Sigmoid colon (tissue), 7 donors: ENCODE data around the gene TSEN54. TPM values are rescaled to one million over a fixed set of nuclear protein-coding genes. Genes with fewer than 3 reads are reported as not detected.

Experiments used
- DNase-seq: peaks from one replicate; pipeline ENCODE4 v3.0.0-alpha.2; 2019
- H3K27ac ChIP-seq, 4 donors: fragments of 200-600 bp; sonication (generic); one replicate each; pipeline ENCODE4 v1.5.1; 2016 to 2019; ENCODE audit warnings: mild to moderate bottlenecking in 1 of 4
- H3K27me3 ChIP-seq, 3 donors: fragments of 200-600 bp; sonication (generic); one replicate each; pipeline ENCODE4 v1.5.1; 2019; ENCODE audit warnings: mild to moderate bottlenecking in 1 of 3
- H3K36me3 ChIP-seq, 4 donors: fragments of 200-600 bp; sonication (generic); one replicate each; pipeline ENCODE4 v1.5.1; 2016 to 2019
- H3K4me1 ChIP-seq, 4 donors: fragments of 200-600 bp; sonication (generic); one replicate each; pipeline ENCODE4 v1.5.1; 2017 to 2019
- H3K4me3 ChIP-seq, 4 donors: fragments of 200-600 bp; sonication (generic); one replicate each; pipeline ENCODE4 v1.5.1; 2017 to 2019; ENCODE audit warnings: mild to moderate bottlenecking in 2 of 4, moderate library complexity in 1 of 4
- H3K9me3 ChIP-seq, 4 donors: fragments of 200-600 bp in 3 of 4; sonication (generic) in 3 of 4; one replicate each; pipeline versions ENCODE4 v1.5.1 to v1.6.1; 2013 to 2019
- EP300 ChIP-seq, 4 donors: sonication (generic); formaldehyde crosslinking; IDR thresholded peaks; one replicate each; pipeline ENCODE4 v1.6.1; 2017; ENCODE audit warnings: antibody characterized with exemption in 4 of 4
- POLR2A ChIP-seq, 2 donors: fragments of 450-650 bp; IDR thresholded peaks; one replicate each; pipeline ENCODE4 v1.6.1; 2016; ENCODE audit warnings: antibody characterized with exemption in 2 of 2, mild to moderate bottlenecking in 2 of 2, moderate library complexity in 2 of 2
- POLR2AphosphoS5 ChIP-seq, 4 donors: sonication (generic); formaldehyde crosslinking; IDR thresholded peaks; one replicate each; pipeline ENCODE4 v1.6.1; 2017; ENCODE audit warnings: antibody characterized with exemption in 4 of 4
- WGBS, 2 donors: extraction: QIAGEN DNeasy Blood & Tissue Kit; methylation state at CpG; one replicate each; pipeline ENCODE4 v1.1.7; 2013; 5-methylcytosine and 5-hydroxymethylcytosine counted together
- intact Hi-C: fragments of 100-400 bp; cut with DNase I; formaldehyde crosslinking; loops from one replicate; pipeline ENCODE4 v1.15.1; 2023
- polyA plus RNA-seq, 3 donors: library from polyadenylated mRNA; stranded (reverse); fragments of 200-250 nt; gene quantifications; one replicate each; pipeline ENCODE4 v1.2.3, GENCODE V29; 2013
- total RNA-seq, 4 donors: library from RNA; depleted of rRNA; stranded (reverse); fragments of >200 nt; gene quantifications; one replicate each; pipeline ENCODE4 v1.1.0, GENCODE V29; 2016
- TF ChIP-seq, protein P1 (sequence below), 4 experiments: fragments of 450-650 bp in 3 of 4; fragments of 200-600 bp in 1 of 4; IDR thresholded peaks; one replicate each; pipeline ENCODE4 v1.5.1; 2016 to 2019; ENCODE audit warnings: antibody characterized with exemption in 4 of 4, mild to moderate bottlenecking in 3 of 4, moderate library complexity in 2 of 4
- donor health status: healthy with polysubstance abuse.
- donor health status: Bipolar disorder and iron deficiency.
- donor health status: healthy.

TSEN54 gene
- total and polyA plus RNA-seq, 7 donors, result 11.1 to 43.7 (median 25.3) TPM

DNA sequence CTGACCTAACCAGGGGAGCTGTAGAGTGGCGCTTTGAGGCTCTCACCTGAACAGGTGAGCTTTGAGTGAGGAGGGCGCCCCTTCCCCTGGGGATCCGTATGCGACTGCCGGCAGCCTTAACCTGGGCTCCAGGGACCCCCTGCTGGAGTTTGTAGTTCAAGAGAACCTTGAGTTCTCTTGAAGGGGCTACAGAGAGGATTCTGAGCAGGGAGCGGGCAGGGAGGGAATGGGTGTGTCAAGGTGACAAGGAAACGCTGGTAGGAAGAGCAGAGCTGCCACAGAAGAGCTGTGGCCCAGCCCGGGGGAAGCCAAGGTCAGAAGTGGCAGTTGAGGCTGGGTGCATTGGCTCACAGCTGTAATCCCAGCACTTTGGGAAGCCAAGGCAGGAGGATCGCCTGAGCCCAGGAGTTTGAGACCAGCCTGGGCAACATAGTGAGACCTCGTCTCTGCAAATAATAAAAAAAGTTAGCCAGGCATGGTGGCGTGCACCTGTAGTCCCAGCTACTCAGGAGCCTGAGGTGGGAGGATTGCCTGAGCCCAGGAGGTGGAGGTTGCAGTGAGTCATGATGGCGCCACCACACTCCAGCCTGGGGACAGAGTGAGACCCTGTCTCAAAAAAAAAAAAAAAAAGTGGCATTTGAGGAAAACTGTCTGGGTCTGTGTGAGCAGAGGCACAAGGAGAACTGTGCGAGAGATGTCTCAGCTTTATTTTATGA, 10.4 kb downstream of the TSEN54 start:
- Histone ChIP-seq H3K4me1 (peaks cover 0 to 22% (median 18%) of the 10 kb centered on the region in 4 donors), H3K9me3 (no peaks in the 10 kb centered on the region), H3K4me3 (peak overlapping the region in 3 of 4 donors; percentile 52 to 71 (median 68)), H3K27ac (peak overlapping the region in 1 of 4 donors; percentile 66), H3K27me3 (peaks cover 0 to 10% (median 0%) of the 10 kb centered on the region in 3 donors), H3K36me3 (peaks cover 0 to 4% (median 0%) of the 10 kb centered on the region in 4 donors)
- no peak for TF ChIP-seq EP300 (IDR thresholded peaks at IDR 0.05)
- no peak for TF ChIP-seq POLR2AphosphoS5 (IDR thresholded peaks at IDR 0.05)
- peak in 1 of 2 donors; percentile 50 for TF ChIP-seq POLR2A (IDR thresholded peaks at IDR 0.05)
- TF ChIP-seq, protein P1, sequence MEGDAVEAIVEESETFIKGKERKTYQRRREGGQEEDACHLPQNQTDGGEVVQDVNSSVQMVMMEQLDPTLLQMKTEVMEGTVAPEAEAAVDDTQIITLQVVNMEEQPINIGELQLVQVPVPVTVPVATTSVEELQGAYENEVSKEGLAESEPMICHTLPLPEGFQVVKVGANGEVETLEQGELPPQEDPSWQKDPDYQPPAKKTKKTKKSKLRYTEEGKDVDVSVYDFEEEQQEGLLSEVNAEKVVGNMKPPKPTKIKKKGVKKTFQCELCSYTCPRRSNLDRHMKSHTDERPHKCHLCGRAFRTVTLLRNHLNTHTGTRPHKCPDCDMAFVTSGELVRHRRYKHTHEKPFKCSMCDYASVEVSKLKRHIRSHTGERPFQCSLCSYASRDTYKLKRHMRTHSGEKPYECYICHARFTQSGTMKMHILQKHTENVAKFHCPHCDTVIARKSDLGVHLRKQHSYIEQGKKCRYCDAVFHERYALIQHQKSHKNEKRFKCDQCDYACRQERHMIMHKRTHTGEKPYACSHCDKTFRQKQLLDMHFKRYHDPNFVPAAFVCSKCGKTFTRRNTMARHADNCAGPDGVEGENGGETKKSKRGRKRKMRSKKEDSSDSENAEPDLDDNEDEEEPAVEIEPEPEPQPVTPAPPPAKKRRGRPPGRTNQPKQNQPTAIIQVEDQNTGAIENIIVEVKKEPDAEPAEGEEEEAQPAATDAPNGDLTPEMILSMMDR (IDR thresholded peaks at IDR 0.05), result no peak
- intact Hi-C loops, result no loop called here
- WGBS, 2 donors, result 13 to 49% methylated on average over 13 of the region's 13 CpGs
- DNase-seq, result no peak

DNA sequence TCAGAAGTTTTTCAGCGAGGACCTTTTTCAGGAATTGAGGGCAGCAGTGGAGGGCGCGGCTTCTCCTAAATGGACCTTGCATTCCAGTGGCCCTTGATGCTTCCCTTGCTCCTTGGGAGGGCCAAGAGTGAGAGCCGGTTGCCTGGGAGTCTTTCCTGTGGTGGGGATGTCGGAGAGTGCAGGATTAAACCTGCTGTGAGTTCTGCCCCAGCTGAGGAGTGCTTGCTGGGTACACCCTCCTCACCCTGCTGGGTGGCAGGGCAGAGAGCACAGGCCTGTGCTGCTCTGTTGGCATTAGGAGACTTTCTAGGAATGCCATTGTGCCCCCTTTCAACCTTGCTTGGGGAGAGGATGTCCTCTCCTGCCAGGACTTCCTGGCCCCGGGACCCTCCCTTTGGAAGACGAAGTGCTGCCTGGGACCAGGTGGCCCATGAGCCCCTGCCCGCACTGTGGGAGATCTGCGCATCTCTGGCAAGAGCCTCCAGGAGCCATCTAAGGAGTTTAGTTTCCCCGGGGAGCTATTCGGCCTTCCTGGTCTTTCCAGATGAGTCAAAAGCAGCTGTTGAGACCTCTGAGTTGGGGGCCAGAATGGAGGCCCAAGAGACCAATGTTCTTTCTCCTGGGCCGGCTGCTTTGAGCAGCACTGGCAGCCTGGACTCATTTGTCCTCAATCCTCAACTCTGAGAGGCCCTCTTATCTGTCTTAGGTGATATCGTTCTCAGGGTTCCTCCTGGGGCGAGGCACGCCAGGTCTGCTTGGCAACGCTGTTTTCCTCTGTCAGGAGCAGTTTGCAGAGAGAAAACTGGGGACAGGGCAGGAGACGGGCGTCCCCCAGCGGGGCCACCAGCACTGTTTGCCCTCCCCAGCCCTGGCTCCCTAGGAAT, 14.8 kb downstream of the TSEN54 start:
- 41 to 77% methylated on average over 19 of the region's 19 CpGs for WGBS, 2 donors

DNA sequence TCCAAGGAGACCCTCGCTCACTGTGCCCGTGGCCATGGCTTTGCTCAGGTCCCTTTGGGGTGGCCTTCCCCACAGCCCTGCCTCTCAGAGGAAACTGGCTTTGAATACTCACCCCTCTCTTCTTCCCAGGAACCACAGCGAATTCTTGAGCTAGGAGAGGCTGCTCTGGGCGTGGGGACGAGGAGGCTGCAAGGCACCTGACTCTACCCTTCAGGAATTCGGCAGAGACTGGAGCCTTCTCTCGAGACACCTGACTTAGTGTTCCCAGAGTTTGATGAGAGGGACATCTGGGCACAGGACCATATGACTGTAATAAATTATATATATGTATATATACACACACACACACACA, 15.4 kb downstream of the TSEN54 start:
- intact Hi-C loops, result no loop called here
- H3K36me3 ChIP-seq, result no peaks in the 10 kb centered on the region
- no peak for DNase-seq
- 25 to 73% methylated on average over 7 of the region's 7 CpGs for WGBS, 2 donors
- TF ChIP-seq EP300 (IDR thresholded peaks at IDR 0.05) (no peak), POLR2A (IDR thresholded peaks at IDR 0.05) (no peak), POLR2AphosphoS5 (IDR thresholded peaks at IDR 0.05) (no peak)
- TF ChIP-seq, protein P1 (IDR thresholded peaks at IDR 0.05), result no peak
- H3K27me3 ChIP-seq, result no peaks in the 10 kb centered on the region
- H3K4me3 ChIP-seq, result no peak overlapping the region
- no peak overlapping the region for H3K27ac ChIP-seq
- H3K9me3 ChIP-seq, result no peaks in the 10 kb centered on the region
- H3K4me1 ChIP-seq, result no peaks in the 10 kb centered on the region

More for the DNA sequence above, 14.8 kb downstream of the TSEN54 start:
- Histone ChIP-seq H3K27ac (no peak overlapping the region), H3K4me3 (no peak overlapping the region), H3K9me3 (no peaks in the 10 kb centered on the region), H3K27me3 (peaks cover 0 to 6% (median 0%) of the 10 kb centered on the region in 3 donors), H3K36me3 (no peaks in the 10 kb centered on the region), H3K4me1 (peaks cover 0 to 6% (median 4%) of the 10 kb centered on the region in 4 donors)
- no peak for TF ChIP-seq POLR2AphosphoS5 (IDR thresholded peaks at IDR 0.05)
- TF ChIP-seq, protein P1 (IDR thresholded peaks at IDR 0.05), result no peak
- no peak for TF ChIP-seq EP300 (IDR thresholded peaks at IDR 0.05)
- TF ChIP-seq POLR2A (IDR thresholded peaks at IDR 0.05), result no peak
- intact Hi-C loops, result no loop called here
- DNase-seq, result no peak

DNA sequence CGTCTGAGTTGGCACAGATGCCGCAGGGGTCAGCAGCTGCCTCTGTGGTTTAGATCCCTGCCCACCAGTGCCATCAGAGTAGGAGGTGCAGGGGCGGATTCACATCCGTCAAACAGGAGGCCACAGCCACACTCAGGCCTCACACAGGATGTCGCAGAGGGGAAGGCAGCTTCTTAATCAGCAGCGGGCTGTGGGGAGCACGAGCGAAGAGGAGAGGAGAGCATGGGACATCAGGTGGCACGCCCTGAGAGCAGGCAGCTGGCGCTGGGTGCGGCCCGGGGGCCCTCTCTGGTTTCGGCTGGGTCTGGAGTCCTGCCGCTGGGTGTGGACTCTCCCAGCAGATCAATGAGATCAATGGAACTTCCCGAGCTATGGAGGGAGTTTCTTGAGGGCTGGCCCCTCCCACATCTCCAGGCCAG, 18.8 kb downstream of the TSEN54 start:
- H3K27me3 ChIP-seq, result no peaks in the 10 kb centered on the region
- 14 to 41% methylated on average over 15 of the region's 15 CpGs for WGBS, 2 donors
- intact Hi-C loops, result no loop called here

More for the DNA sequence above, 18.8 kb downstream of the TSEN54 start:
- Histone ChIP-seq H3K4me1 (no peaks in the 10 kb centered on the region), H3K27ac (no peak overlapping the region), H3K4me3 (no peak overlapping the region), H3K36me3 (no peaks in the 10 kb centered on the region), H3K9me3 (no peaks in the 10 kb centered on the region)
- no peak for DNase-seq
- TF ChIP-seq POLR2A (IDR thresholded peaks at IDR 0.05) (no peak), POLR2AphosphoS5 (IDR thresholded peaks at IDR 0.05) (no peak), EP300 (IDR thresholded peaks at IDR 0.05) (no peak)
- TF ChIP-seq, protein P1 (IDR thresholded peaks at IDR 0.05), result no peak
